Measurements from ENCODE around the gene DEFB125.

GRCh38 chr20:145877-146276 is 58.4 kb downstream of the DEFB125 start:
- TF ChIP-seq GATA3 (IDR thresholded peaks at IDR 0.05; ENCODE audit: low read depth, low read length) (no peak), GATA2 (IDR thresholded peaks at IDR 0.05; ENCODE audit: low read depth, low read length) (no peak)

Measured in SH-SY5Y (cell line).